Measurements from ENCODE around the gene CD99L2. TPM values are rescaled to one million over a fixed set of nuclear protein-coding genes. Genes with fewer than 3 reads are reported as not detected.

Gene CD99L2
- total RNA-seq, 1 experiment from 2014 or later = 156 TPM

DNA sequence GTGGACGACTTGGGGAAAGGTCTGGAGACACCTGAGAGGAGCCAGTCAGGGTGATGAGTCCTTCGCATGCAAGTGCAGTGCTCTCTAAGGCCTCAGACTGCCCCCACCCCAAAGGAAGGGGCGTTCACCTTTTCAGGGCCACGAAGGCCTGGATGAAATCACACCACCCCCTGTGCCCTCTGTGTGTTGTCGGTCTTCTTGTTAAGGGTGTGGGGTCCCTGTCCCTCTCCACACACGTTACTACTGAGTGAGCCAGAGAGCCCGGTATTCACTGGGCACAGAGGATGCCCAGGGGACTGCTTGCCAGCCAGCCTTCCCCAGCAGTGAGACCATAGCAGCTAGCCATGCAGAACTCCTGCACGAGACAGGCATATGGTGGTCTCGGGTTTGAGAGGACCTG is 133.2 kb downstream of the CD99L2 start:
- no peak for DNase-seq (ENCODE audit: low read depth, low spot score)
- no TSS peak for BruUV-seq (replicated peaks)
- ChIA-PET CTCF (no interaction called here), POLR2A (no interaction called here)
- H3K9me3 ChIP-seq (ENCODE audit: control insufficient read depth, insufficient read depth, low read depth, low read length) = no peaks in the 10 kb centered on the region
- no peak overlapping the region for H3K27ac ChIP-seq (ENCODE audit: low read length)
- H3K27me3 ChIP-seq (ENCODE audit: control insufficient read depth, insufficient read depth, low read length) = no peaks in the 10 kb centered on the region
- no peak for ATAC-seq
- TF ChIP-seq TCF7L2 (IDR thresholded peaks at IDR 0.05; ENCODE audit: low read depth, low read length) (no peak), POLR2AphosphoS5 (IDR thresholded peaks at IDR 0.05; ENCODE audit: low read depth, low read length) (no peak), SIN3A (IDR thresholded peaks at IDR 0.05; ENCODE audit: borderline replicate concordance, insufficient read depth, low read depth, low read length) (no peak)
- TF ChIP-seq, protein P1, sequence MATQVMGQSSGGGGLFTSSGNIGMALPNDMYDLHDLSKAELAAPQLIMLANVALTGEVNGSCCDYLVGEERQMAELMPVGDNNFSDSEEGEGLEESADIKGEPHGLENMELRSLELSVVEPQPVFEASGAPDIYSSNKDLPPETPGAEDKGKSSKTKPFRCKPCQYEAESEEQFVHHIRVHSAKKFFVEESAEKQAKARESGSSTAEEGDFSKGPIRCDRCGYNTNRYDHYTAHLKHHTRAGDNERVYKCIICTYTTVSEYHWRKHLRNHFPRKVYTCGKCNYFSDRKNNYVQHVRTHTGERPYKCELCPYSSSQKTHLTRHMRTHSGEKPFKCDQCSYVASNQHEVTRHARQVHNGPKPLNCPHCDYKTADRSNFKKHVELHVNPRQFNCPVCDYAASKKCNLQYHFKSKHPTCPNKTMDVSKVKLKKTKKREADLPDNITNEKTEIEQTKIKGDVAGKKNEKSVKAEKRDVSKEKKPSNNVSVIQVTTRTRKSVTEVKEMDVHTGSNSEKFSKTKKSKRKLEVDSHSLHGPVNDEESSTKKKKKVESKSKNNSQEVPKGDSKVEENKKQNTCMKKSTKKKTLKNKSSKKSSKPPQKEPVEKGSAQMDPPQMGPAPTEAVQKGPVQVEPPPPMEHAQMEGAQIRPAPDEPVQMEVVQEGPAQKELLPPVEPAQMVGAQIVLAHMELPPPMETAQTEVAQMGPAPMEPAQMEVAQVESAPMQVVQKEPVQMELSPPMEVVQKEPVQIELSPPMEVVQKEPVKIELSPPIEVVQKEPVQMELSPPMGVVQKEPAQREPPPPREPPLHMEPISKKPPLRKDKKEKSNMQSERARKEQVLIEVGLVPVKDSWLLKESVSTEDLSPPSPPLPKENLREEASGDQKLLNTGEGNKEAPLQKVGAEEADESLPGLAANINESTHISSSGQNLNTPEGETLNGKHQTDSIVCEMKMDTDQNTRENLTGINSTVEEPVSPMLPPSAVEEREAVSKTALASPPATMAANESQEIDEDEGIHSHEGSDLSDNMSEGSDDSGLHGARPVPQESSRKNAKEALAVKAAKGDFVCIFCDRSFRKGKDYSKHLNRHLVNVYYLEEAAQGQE (IDR thresholded peaks at IDR 0.05; ENCODE audit: insufficient read depth in 1 of 2, low read depth in 2 of 2, low read length in 1 of 2) = no peak
- TF ChIP-seq, protein P2, sequence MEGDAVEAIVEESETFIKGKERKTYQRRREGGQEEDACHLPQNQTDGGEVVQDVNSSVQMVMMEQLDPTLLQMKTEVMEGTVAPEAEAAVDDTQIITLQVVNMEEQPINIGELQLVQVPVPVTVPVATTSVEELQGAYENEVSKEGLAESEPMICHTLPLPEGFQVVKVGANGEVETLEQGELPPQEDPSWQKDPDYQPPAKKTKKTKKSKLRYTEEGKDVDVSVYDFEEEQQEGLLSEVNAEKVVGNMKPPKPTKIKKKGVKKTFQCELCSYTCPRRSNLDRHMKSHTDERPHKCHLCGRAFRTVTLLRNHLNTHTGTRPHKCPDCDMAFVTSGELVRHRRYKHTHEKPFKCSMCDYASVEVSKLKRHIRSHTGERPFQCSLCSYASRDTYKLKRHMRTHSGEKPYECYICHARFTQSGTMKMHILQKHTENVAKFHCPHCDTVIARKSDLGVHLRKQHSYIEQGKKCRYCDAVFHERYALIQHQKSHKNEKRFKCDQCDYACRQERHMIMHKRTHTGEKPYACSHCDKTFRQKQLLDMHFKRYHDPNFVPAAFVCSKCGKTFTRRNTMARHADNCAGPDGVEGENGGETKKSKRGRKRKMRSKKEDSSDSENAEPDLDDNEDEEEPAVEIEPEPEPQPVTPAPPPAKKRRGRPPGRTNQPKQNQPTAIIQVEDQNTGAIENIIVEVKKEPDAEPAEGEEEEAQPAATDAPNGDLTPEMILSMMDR (IDR thresholded peaks at IDR 0.05) = no peak
- intact Hi-C loops (cut with micrococcal nuclease; ENCODE audit: unreplicated experiment) = no loop called here
- no peak overlapping the region for H3K4me3 ChIP-seq (ENCODE audit: low read depth in 2 of 2, low read length in 2 of 2)
- in situ Hi-C loops (cut with HindIII; ENCODE audit: low pct_unique_long_range_greater_than_20kb, low sequenced_read_pairs) = no loop called here
- H3K36me3 ChIP-seq (ENCODE audit: control insufficient read depth, insufficient read depth, low read length) = no peaks in the 10 kb centered on the region; the same call in 1 of the 2 replicates
- no peaks in the 10 kb centered on the region for H3K4me1 ChIP-seq (ENCODE audit: control insufficient read depth, insufficient read depth, low read length)

DNA sequence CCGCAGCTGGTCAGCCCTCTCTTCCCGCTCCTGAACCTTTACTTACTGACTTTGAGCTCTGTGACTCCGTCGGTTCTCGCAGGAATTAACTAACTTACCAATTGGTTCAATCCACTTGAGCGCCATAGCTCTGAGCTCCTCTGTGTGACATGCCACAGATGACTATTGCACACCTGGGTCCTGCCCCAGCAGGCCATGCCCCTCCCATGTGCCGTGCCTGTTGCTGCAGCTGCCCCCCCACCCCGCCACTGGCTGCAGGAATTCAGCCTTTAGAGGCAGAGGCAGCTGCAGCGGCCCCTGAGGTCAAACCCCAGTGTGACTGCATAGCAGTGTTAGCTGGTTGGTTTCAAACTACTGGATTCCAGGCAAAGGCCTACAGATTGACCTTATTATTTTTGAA is 134.7 kb downstream of the CD99L2 start:
- ATAC-seq = no peak

More for the DNA sequence above, 134.7 kb downstream of the CD99L2 start:
- no peaks in the 10 kb centered on the region for H3K9me3 ChIP-seq (ENCODE audit: control insufficient read depth, insufficient read depth, low read depth, low read length)
- no peaks in the 10 kb centered on the region for H3K27me3 ChIP-seq (ENCODE audit: control insufficient read depth, insufficient read depth, low read length)
- CTCF ChIA-PET = no interaction called here
- in situ Hi-C loops (cut with HindIII; ENCODE audit: low pct_unique_long_range_greater_than_20kb, low sequenced_read_pairs) = no loop called here
- intact Hi-C loops (cut with micrococcal nuclease; ENCODE audit: unreplicated experiment) = no loop called here
- TF ChIP-seq, protein P2 (IDR thresholded peaks at IDR 0.05) = no peak
- TF ChIP-seq SIN3A (IDR thresholded peaks at IDR 0.05; ENCODE audit: borderline replicate concordance, insufficient read depth, low read depth, low read length) (no peak), TCF7L2 (IDR thresholded peaks at IDR 0.05; ENCODE audit: low read depth, low read length) (no peak), POLR2AphosphoS5 (IDR thresholded peaks at IDR 0.05; ENCODE audit: low read depth, low read length) (no peak)
- TF ChIP-seq, protein P1 (IDR thresholded peaks at IDR 0.05; ENCODE audit: insufficient read depth in 1 of 2, low read depth in 2 of 2, low read length in 1 of 2) = no peak
- no peak overlapping the region for H3K4me3 ChIP-seq (ENCODE audit: low read depth in 2 of 2, low read length in 2 of 2)
- POLR2A ChIA-PET = no interaction called here
- BruUV-seq (replicated peaks) = no TSS peak
- DNase-seq (ENCODE audit: low read depth, low spot score) = no peak
- H3K27ac ChIP-seq (ENCODE audit: low read length) = no peak overlapping the region
- no peaks in the 10 kb centered on the region; the same call in 1 of the 2 replicates for H3K36me3 ChIP-seq (ENCODE audit: control insufficient read depth, insufficient read depth, low read length)
- no peaks in the 10 kb centered on the region for H3K4me1 ChIP-seq (ENCODE audit: control insufficient read depth, insufficient read depth, low read length)
